Thyroid gland (tissue), 4 donors: Measurements from ENCODE around the gene TTI1.

Experiments
- CTCF ChIP-seq, 6 experiments: fragments of 200-600 bp in 3 of 6; fragments of 450-650 bp in 3 of 6; sonication (generic) in 3 of 6; IDR thresholded peaks; one replicate each; pipeline ENCODE4 v1.5.1; 2016 to 2019; ENCODE audit warnings: antibody characterized with exemption in 6 of 6, mild to moderate bottlenecking in 2 of 6, inconsistent platforms in 1 of 6, moderate library complexity in 1 of 6
- POLR2A ChIP-seq, 2 donors: fragments of 450-650 bp; IDR thresholded peaks; one replicate each; pipeline ENCODE4 v1.6.1; 2017; ENCODE audit warnings: antibody characterized with exemption in 2 of 2, mild to moderate bottlenecking in 2 of 2, moderate library complexity in 1 of 2

GRCh38 chr20:37977786-37978185, 55.5 kb downstream of the TTI1 start:
- TF ChIP-seq POLR2A (IDR thresholded peaks at IDR 0.05), result no peak
- no peak for TF ChIP-seq CTCF (IDR thresholded peaks at IDR 0.05)
